Stomach (tissue), 4 donors: ENCODE results near the gene KCNJ5.

Source experiments
- CTCF ChIP-seq, 7 experiments: fragments of 450-650 bp in 4 of 7; fragments of 200-600 bp in 3 of 7; sonication (generic) in 3 of 7; IDR thresholded peaks; one replicate each; pipeline ENCODE4 v1.5.1; 2016 to 2019; ENCODE audit warnings: antibody characterized with exemption in 7 of 7, control low read depth in 2 of 7, mild to moderate bottlenecking in 1 of 7
- EP300 ChIP-seq: sonication (generic); formaldehyde crosslinking; IDR thresholded peaks from one replicate; pipeline ENCODE4 v1.6.1; 2017; ENCODE audit warnings: antibody characterized with exemption

- no peak for TF ChIP-seq EP300
- no peak for TF ChIP-seq CTCF (IDR thresholded peaks at IDR 0.05)
Measured at GRCh38 chr11:128853559-128853958, 37.6 kb upstream of the KCNJ5 start.
